GM13977 (cell line): ENCODE measurements around the gene PTPRJ.

Experiments used
- DNase-seq: peaks from one replicate; pipeline ENCODE4 v3.0.0; 2012; ENCODE audit warnings: low spot score
- in situ Hi-C: fragments of 300-500 bp; cut with MboI; formaldehyde crosslinking; loops from one replicate; pipeline ENCODE4 v1.12.0; 2022; ENCODE audit warnings: low sequenced_read_pairs, low pct_unique_long_range_greater_than_20kb, mixed read lengths, inconsistent platforms; ENCODE audit not compliant: unreplicated experiment
- TF ChIP-seq, protein P1 (sequence below): IDR thresholded peaks from 2 replicates; pipeline ENCODE4 v1.5.1; 2012; ENCODE audit warnings: mild to moderate bottlenecking, control low read depth; ENCODE audit not compliant: insufficient read depth; ENCODE audit errors: extremely low read depth, missing control alignments

Gene PTPRJ

DNA sequence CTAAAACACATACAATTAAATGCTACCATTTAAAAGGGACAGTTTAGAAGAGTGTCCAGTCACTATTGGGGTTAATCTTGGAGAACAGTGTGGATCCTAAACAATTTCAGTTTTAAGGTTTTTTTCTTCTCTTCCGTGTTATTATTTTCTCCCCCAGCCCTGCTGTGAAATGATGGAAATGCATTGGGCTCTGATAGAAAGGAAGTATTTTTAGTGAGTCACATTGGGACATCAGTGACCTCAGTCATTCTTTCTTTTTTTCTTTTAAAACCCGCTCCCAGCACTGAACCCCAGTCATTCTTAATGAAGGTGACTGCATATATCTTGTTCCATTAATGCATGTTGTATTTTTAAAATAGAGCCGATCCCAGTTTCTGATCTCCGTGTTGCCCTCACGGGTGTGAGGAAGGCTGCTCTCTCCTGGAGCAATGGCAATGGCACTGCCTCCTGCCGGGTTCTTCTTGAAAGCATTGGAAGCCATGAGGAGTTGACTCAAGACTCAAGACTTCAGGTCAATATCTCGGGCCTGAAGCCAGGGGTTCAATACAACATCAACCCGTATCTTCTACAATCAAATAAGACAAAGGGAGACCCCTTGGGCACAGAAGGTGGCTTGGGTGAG is 143.0 kb downstream of the PTPRJ start:
- DNase-seq, result no peak
- in situ Hi-C loops, result loop anchor here (25.0 kb wide), 2 partner anchors 611 to 711 kb away; partner anchors contain the start of gene SLC39A13
- TF ChIP-seq, protein P1, sequence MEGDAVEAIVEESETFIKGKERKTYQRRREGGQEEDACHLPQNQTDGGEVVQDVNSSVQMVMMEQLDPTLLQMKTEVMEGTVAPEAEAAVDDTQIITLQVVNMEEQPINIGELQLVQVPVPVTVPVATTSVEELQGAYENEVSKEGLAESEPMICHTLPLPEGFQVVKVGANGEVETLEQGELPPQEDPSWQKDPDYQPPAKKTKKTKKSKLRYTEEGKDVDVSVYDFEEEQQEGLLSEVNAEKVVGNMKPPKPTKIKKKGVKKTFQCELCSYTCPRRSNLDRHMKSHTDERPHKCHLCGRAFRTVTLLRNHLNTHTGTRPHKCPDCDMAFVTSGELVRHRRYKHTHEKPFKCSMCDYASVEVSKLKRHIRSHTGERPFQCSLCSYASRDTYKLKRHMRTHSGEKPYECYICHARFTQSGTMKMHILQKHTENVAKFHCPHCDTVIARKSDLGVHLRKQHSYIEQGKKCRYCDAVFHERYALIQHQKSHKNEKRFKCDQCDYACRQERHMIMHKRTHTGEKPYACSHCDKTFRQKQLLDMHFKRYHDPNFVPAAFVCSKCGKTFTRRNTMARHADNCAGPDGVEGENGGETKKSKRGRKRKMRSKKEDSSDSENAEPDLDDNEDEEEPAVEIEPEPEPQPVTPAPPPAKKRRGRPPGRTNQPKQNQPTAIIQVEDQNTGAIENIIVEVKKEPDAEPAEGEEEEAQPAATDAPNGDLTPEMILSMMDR, result no peak

DNA sequence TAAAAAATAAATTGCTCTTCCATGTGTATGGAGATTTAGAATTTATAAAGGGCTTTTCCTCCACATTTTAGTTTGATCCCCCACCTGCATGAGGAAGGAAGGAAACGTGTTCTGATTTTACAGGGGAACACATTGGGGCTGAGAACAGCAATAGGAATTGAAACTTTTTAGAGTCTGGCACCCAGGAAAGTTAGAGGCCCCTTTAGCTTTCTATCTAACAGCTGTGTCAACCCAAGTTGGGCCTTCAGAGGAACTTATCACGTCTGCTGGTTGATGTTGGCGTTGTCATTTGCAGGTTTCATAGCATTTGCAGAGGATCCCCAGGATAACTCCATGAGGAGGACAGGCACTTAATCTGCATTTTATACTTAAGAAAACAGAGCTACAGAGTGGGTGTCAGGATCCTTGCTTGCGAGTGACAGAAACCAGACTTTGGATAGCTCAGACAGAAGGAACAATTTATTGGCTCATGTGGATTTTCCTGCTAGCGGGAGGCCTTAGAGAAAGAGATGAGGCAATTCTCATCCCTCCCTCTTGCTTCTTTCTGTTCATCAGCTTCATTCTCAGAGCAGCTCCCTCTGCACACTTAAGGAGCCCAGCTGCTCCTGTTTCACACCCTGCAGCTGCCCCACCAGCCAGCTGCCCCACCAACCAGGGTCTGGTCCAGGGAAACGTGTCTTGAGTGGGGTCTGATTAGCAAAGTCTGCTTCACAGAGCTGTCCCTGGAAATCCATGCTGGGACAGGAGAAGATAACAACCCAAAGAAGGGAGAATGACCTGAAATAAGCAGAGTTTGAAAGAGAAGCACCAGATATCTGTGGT is 143.8 kb downstream of the PTPRJ start:
- in situ Hi-C loops, result loop anchor here (25.0 kb wide), 2 partner anchors 612 to 712 kb away; partner anchors contain the start of gene SLC39A13
- no peak for DNase-seq
- TF ChIP-seq, protein P1, result no peak

DNA sequence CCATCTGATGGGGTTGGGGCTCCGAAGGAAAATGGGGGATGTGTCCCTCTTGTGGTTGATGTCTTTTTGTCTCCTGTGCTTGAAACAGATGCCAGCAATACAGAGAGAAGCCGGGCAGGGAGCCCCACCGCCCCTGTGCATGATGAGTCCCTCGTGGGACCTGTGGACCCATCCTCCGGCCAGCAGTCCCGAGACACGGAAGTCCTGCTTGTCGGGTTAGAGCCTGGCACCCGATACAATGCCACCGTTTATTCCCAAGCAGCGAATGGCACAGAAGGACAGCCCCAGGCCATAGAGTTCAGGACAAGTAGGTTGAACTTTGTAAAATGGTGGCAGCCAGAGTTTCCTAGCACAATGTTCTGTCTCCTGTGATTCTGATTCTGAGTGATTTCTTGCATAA is 144.5 kb downstream of the PTPRJ start:
- DNase-seq, result no peak
- in situ Hi-C loops, result loop anchor here (25.0 kb wide), 2 partner anchors 613 to 713 kb away; partner anchors contain the start of gene SLC39A13
- TF ChIP-seq, protein P1, result no peak

DNA sequence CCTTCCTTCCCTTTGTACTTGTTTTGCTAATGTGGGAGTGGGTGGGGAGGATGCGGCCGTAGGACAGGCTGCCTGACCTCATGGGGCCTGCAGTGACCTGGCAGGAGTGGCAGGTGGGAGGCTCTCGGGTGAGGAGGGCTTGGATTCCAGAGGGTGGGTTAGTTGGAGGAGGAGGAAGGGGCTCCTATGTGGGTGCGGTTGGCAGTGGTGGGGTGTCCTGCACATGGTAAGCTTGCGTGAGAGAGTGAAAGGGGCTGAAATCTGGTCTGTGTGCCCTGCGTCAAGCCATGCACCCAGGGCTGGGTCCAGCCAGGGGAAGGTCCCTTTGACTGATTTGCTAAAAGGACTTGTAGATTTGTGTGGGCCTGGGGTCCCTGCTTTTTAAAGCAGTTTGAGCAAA is 145.5 kb downstream of the PTPRJ start:
- in situ Hi-C loops, result no loop called here
- no peak for DNase-seq
- TF ChIP-seq, protein P1, result no peak

DNA sequence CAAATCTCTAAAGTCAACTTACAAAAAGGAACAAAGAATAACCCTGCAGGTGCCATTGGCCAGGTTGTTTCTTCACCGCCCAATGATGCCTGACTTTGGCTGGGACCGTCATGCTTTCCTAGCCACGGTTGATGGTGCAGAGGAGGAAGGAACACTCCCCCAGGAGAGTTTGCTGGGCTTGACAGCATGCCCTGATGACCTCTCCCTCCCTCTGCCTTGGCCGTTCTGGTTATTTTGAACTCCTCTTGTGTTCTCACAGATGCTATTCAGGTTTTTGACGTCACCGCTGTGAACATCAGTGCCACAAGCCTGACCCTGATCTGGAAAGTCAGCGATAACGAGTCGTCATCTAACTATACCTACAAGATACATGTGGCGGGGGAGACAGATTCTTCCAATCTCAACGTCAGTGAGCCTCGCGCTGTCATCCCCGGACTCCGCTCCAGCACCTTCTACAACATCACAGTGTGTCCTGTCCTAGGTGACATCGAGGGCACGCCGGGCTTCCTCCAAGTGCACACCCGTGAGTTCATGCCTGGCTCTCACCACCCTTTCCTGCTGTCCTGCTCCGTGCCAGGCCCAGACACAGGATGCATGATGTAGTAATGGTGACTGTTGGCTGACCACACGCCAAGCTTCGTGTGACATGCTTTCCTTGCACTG is 147.3 kb downstream of the PTPRJ start:
- in situ Hi-C loops, result no loop called here
- DNase-seq, result no peak
- TF ChIP-seq, protein P1, result no peak

DNA sequence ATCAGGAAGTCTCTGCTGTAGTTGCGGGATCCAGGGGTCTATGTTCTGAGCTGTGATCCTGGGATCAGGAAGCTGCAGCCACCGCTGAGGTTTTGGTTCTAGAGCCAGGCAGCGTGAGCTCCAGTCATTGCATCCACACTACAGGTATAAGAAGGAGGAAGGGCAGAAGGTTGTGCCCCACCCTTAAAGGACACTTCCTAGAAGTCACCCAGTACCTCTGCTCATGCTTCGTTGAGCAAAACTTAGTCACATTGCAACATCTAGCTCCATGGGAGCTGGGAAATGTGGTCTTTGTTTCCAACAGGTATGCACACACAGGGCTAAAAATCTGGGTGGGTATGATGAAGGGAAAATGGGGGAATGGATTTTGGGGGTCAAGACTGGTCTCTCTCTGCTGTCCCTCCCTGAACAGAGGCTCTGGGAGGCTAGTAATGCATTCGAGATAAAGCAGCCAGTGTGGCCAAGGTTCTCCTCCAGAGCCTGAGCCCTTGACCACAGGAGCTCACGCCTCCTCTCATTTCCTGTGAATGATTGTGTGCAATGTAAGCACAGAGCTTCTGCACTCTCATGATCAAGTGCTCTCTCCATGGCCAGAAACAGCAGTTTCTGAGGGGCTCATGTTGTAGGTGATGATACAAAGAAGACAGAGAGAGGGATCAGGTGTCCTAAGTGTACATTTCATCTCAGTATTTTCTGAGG is 149.5 kb downstream of the PTPRJ start:
- in situ Hi-C loops, result no loop called here
- TF ChIP-seq, protein P1, result no peak
- DNase-seq, result no peak
